K562 (cell line): Measurements from ENCODE around the gene CCDC175. TPM values are rescaled to one million over a fixed set of nuclear protein-coding genes. Genes with fewer than 3 reads are reported as not detected.

Experiments used
- ATAC-seq: fragments of 200-7000 bp; cut with Tn5 transposase; 3 replicates; pipeline ENCODE4 v1.9.1; 2020; ENCODE audit warnings: moderate library complexity
- BruUV-seq: library from RNA; stranded (reverse); fragments of 400-500 nt; replicated peaks from 2 replicates; lab custom pipeline; 2021; lab: Mats Ljungman, UMichigan
- CTCF ChIA-PET: fragments of 300-600 bp; formaldehyde crosslinking; extraction: SDS; loops from one replicate; lab custom pipeline; 2021; ENCODE audit warnings: low intra/inter-chr PET ratio; lab: Yijun Ruan, JAX
- POLR2A ChIA-PET: fragments of 300-600, 350-650 bp; sonication (Branson Sonifier 250); formaldehyde crosslinking; extraction: SDS; loops from one replicate; lab custom pipeline; 2021; ENCODE audit warnings: antibody characterized with exemption, inconsistent platforms; lab: Yijun Ruan, JAX
- DNase-seq, 4 experiments: peaks; one replicate each; pipeline versions ENCODE4 v3.0.0 to v3.0.0-alpha.2; 2011 to 2018; ENCODE audit warnings: low spot score in 3 of 4, mixed read lengths in 3 of 4; ENCODE audit errors: extremely low read depth in 1 of 4
- FAIRE-seq: peaks from 2 replicates; lab custom pipeline; 2011; peaks lifted over from hg19 to GRCh38; lab: Jason Lieb, UNC
- H2AFZ ChIP-seq: 2 replicates; pipeline ENCODE4 v1.6.0; 2011; ENCODE audit warnings: low read depth, low read length, control low read depth, inconsistent platforms
- H3K27ac ChIP-seq: fragments of 200-600 bp; 3 replicates; pipeline ENCODE4 v1.8.0; 2011; ENCODE audit warnings: low read depth, mild to moderate bottlenecking, control low read depth, inconsistent platforms, low read length, moderate library complexity, mixed read lengths; ENCODE audit errors: extremely low read depth
- H3K27me3 ChIP-seq, 2 experiments: fragments of 300-600 bp in 1 of 2; 2 replicates in 1 of 2; 3 replicates in 1 of 2; pipeline versions ENCODE4 v1.6.0 to v1.8.0; 2011; ENCODE audit warnings: inconsistent platforms in 2 of 2, low read length in 2 of 2, mild to moderate bottlenecking in 1 of 2, mixed read lengths in 1 of 2, moderate library complexity in 1 of 2; ENCODE audit not compliant: control insufficient read depth in 2 of 2, insufficient read depth in 2 of 2
- H3K36me3 ChIP-seq: fragments of 300-600 bp; 3 replicates; pipeline ENCODE4 v1.8.0; 2011; ENCODE audit warnings: mild to moderate bottlenecking, low read length, inconsistent platforms; ENCODE audit not compliant: control insufficient read depth, insufficient read depth
- H3K4me1 ChIP-seq, 2 experiments: fragments of 200-600 bp in 1 of 2; replicated peaks in 1 of 2; 2 replicates in 1 of 2; 3 replicates in 1 of 2; pipeline versions ENCODE4 v1.5.1 to v1.8.0; 2011; ENCODE audit warnings: inconsistent platforms in 2 of 2, low read length in 2 of 2, mild to moderate bottlenecking in 1 of 2, mixed read lengths in 1 of 2, moderate library complexity in 1 of 2; ENCODE audit not compliant: control insufficient read depth in 2 of 2, insufficient read depth in 2 of 2
- H3K4me2 ChIP-seq: 2 replicates; pipeline ENCODE4 v1.6.1; 2011; ENCODE audit warnings: low read length, control low read depth, inconsistent platforms, mixed read lengths; ENCODE audit not compliant: insufficient read depth
- H3K4me3 ChIP-seq: fragments of 200-600 bp; sonication (generic), shearing (Covaris generic); 2 replicates; pipeline ENCODE4 v1.5.1; 2016; ENCODE audit warnings: control low read depth, inconsistent platforms
- H3K79me2 ChIP-seq: fragments of 200-600 bp; 3 replicates; pipeline ENCODE4 v1.8.0; 2011; ENCODE audit warnings: low read length, inconsistent platforms; ENCODE audit not compliant: control insufficient read depth, insufficient read depth
- H3K9ac ChIP-seq, 2 experiments: 2 replicates each; pipeline versions ENCODE4 v1.6.0 to v1.6.1; 2011; ENCODE audit warnings: low read depth in 2 of 2, low read length in 2 of 2, control low read depth in 1 of 2, inconsistent platforms in 1 of 2, mild to moderate bottlenecking in 1 of 2, mixed read lengths in 1 of 2; ENCODE audit not compliant: insufficient read depth in 1 of 2
- H3K9me1 ChIP-seq: one replicate; pipeline ENCODE4 v1.6.0; 2011; ENCODE audit warnings: inconsistent platforms, mild to moderate bottlenecking, low read length, moderate library complexity; ENCODE audit not compliant: control insufficient read depth, insufficient read depth
- H3K9me3 ChIP-seq: replicated peaks from 2 replicates; pipeline ENCODE4 v1.5.1; 2011; ENCODE audit warnings: low read depth, low read length, inconsistent platforms; ENCODE audit not compliant: control insufficient read depth, insufficient read depth
- H4K20me1 ChIP-seq: replicated peaks from 2 replicates; pipeline ENCODE4 v1.6.1; 2011; ENCODE audit warnings: low read length, inconsistent platforms, mixed read lengths; ENCODE audit not compliant: control insufficient read depth, insufficient read depth
- CREM ChIP-seq: IDR thresholded peaks from 2 replicates; pipeline ENCODE4 v1.6.1; 2014; ENCODE audit warnings: antibody characterized with exemption, low read depth
- ELF1 ChIP-seq: fragments of 200-800 bp; sonication (Bioruptor generic); IDR thresholded peaks from 2 replicates; pipeline ENCODE4 v1.6.1; 2016; ENCODE audit warnings: missing genetic modification characterization, missing compliant biosample characterization
- FOXJ2 ChIP-seq: fragments of 200-800 bp; sonication (Bioruptor generic); IDR thresholded peaks from 2 replicates; pipeline ENCODE4 v1.6.1; 2016; ENCODE audit warnings: missing genetic modification characterization, missing compliant biosample characterization
- HMG20A ChIP-seq: fragments of 450-650 bp; formaldehyde crosslinking; conservative IDR thresholded peaks from 2 replicates; pipeline ENCODE4 v1.4.0; 2020; ENCODE audit warnings: mild to moderate bottlenecking, mixed read lengths
- HNRNPLL ChIP-seq: fragments of 200-400 bp; formaldehyde crosslinking; IDR thresholded peaks from 2 replicates; pipeline ENCODE4 v1.6.1; 2017; ENCODE audit warnings: low read length, low read depth, mild to moderate bottlenecking; ENCODE audit not compliant: poor library complexity, severe bottlenecking
- KAT8 ChIP-seq: fragments of 450-650 bp; IDR thresholded peaks from 2 replicates; pipeline ENCODE4 v1.6.1; 2016; ENCODE audit warnings: low read depth, mild to moderate bottlenecking
- KDM2B ChIP-seq: fragments of 250-450 bp; sonication (Bioruptor Pico); IDR thresholded peaks from 2 replicates; pipeline ENCODE4 v1.8.0; 2021; ENCODE audit warnings: mild to moderate bottlenecking, moderate library complexity
- MEIS2 ChIP-seq: fragments of 450-650 bp; IDR thresholded peaks from 2 replicates; pipeline ENCODE4 v1.6.1; 2014; ENCODE audit warnings: mild to moderate bottlenecking; ENCODE audit not compliant: partially characterized antibody
- NFATC3 ChIP-seq: fragments of 450-650 bp; IDR thresholded peaks from 2 replicates; pipeline ENCODE4 v1.6.1; 2017; ENCODE audit warnings: mild to moderate bottlenecking
- NR2C2 ChIP-seq, 2 experiments: fragments of 200-800 bp in 1 of 2; sonication (Bioruptor generic) in 1 of 2; sonication (generic) in 1 of 2; formaldehyde crosslinking in 1 of 2; IDR thresholded peaks; 2 replicates each; pipeline versions ENCODE4 v1.6.1 to v1.8.0; 2016 to 2022; ENCODE audit warnings: mild to moderate bottlenecking in 1 of 2, missing compliant biosample characterization in 1 of 2, missing genetic modification characterization in 1 of 2, missing genetic modification reagents in 1 of 2
- PATZ1 ChIP-seq: fragments of 250-450 bp; sonication (Bioruptor Pico); IDR thresholded peaks from 2 replicates; pipeline ENCODE4 v1.5.0; 2020; ENCODE audit warnings: mild to moderate bottlenecking, borderline replicate concordance
- PBX2 ChIP-seq, 2 experiments: IDR thresholded peaks in 1 of 2; conservative IDR thresholded peaks in 1 of 2; 2 replicates each; pipeline ENCODE4 v1.6.1; 2016; ENCODE audit warnings: low read depth in 2 of 2, mild to moderate bottlenecking in 1 of 2, missing compliant biosample characterization in 1 of 2, missing genetic modification characterization in 1 of 2, moderate library complexity in 1 of 2
- RHOXF2B ChIP-seq: fragments of 250-450 bp; sonication (Bioruptor Pico); conservative IDR thresholded peaks from 2 replicates; pipeline ENCODE4 v1.5.1; 2021
- TAF1 ChIP-seq: IDR thresholded peaks from 2 replicates; pipeline ENCODE4 v1.6.1; 2011; ENCODE audit warnings: mild to moderate bottlenecking, low read length, moderate library complexity; ENCODE audit not compliant: insufficient read depth, control insufficient read depth, severe bottlenecking; ENCODE audit errors: extremely low read depth
- ZBTB7A ChIP-seq: IDR thresholded peaks from 2 replicates; pipeline ENCODE4 v1.6.1; 2011; ENCODE audit warnings: low read depth, mild to moderate bottlenecking, low read length, moderate library complexity, borderline replicate concordance; ENCODE audit not compliant: control insufficient read depth
- ZNF133 ChIP-seq: fragments of 250-450 bp; sonication (Bioruptor Pico); IDR thresholded peaks from 2 replicates; pipeline ENCODE4 v1.4.0; 2020; ENCODE audit warnings: mild to moderate bottlenecking
- ZSCAN32 ChIP-seq: fragments of 450-650 bp; formaldehyde crosslinking; IDR thresholded peaks from 2 replicates; pipeline ENCODE4 v1.4.0; 2020; ENCODE audit warnings: mild to moderate bottlenecking, moderate library complexity
- WGBS: fragments of 100-300 bp; shearing (Covaris generic); methylation state at CpG from one replicate; pipeline ENCODE4 v1.1.6; 2016; ENCODE audit warnings: low coverage, mixed read lengths; ENCODE audit not compliant: insufficient coverage; ENCODE audit errors: missing lambda C conversion rate; 5-methylcytosine and 5-hydroxymethylcytosine counted together
- in situ Hi-C: fragments of 300-500 bp; cut with MboI; formaldehyde crosslinking; loops from 4 replicates; pipeline ENCODE4 v1.15.0; 2018; ENCODE audit warnings: inconsistent platforms, mixed read lengths
- intact Hi-C: fragments of 100-400 bp; cut with micrococcal nuclease; formaldehyde crosslinking; loops from 2 replicates; pipeline ENCODE4 v1.14.2; 2022
- polyA plus RNA-seq, 8 experiments: library from polyadenylated mRNA; depleted of rRNA in 4 of 8; stranded (reverse) in 5 of 8; unstranded in 3 of 8; fragments of >200 nt; fragmentation: Nextera tagmentation in 2 of 8; fragmentation: Illumina TruSeq in 1 of 8; extraction: Ambion mirVana in 2 of 8; extraction: Trizol in 1 of 8; gene quantifications; 2 replicates each; pipeline versions ENCODE4 v1.2.1 to v1.2.3, GENCODE V29; 2011 to 2014; ENCODE audit warnings: inconsistent platforms in 1 of 8, missing spikeins in 1 of 8
- total RNA-seq, 7 experiments: library from RNA; depleted of rRNA in 6 of 7; stranded (reverse); fragments of >200 nt in 6 of 7; fragmentation: Illumina TruSeq in 2 of 7; extraction: Trizol in 2 of 7; gene quantifications; 2 replicates each; pipeline versions ENCODE4 v1.2.1 to v1.2.3, GENCODE V29; 2011 to 2021; ENCODE audit warnings: low replicate concordance in 1 of 7

CCDC175 gene
- total and polyA plus RNA-seq, 9 of the 15 experiments (the other 6 are each of a cell fraction or from before 2014, with no cell fraction given), result not detected

GRCh38 chr14:59484639-59485175 lies 91.9 kb downstream of the CCDC175 start:
- Histone ChIP-seq H3K27ac (peak overlapping the region; percentile 93), H3K9me3 (no peaks in the 10 kb centered on the region), H3K36me3 (peaks cover 33% of the 10 kb centered on the region; the same call in 2 of the 3 replicates), H3K4me3 (peak overlapping the region; percentile 75), H3K9ac (peak overlapping the region; percentile 74 to 97), H4K20me1 (no peaks in the 10 kb centered on the region; the same call in none of the 2 replicates), H3K4me2 (peak overlapping the region; percentile 98), H3K79me2 (peaks cover 73% of the 10 kb centered on the region), H3K4me1 (peaks cover 14 to 24% of the 10 kb centered on the region in 2 experiments; a peak in 4 of 5 replicates), H3K27me3 (no peaks in the 10 kb centered on the region), H2AFZ (peak overlapping the region; percentile 97), H3K9me1 (no peaks in the 10 kb centered on the region)
- ChIA-PET POLR2A (interaction anchor here (0.7 to 1.2 kb wide), 7 partner anchors 11 to 769 kb away, joined by 3 to 5 read pairs (median 4); no protein-coding TSS in a partner anchor), CTCF (no interaction called here)
- intact Hi-C loops, result no loop called here
- WGBS, result under 1% methylated on average over 19 of the region's 32 CpGs
- ATAC-seq (peak; percentile 72), DNase-seq (no peak), FAIRE-seq (no peak)
- TSS peak; percentile 67 for BruUV-seq
- in situ Hi-C loops, result no loop called here
- TF ChIP-seq PATZ1 (CRISPR knock-in tag) (no peak), TAF1 (peak; percentile 10), ZBTB7A (peak; percentile 35; the same call in 1 of the 2 replicates), CREM (peak; percentile 62; the same call in 1 of the 2 replicates), ZNF133 (CRISPR knock-in tag) (no peak), ELF1 (peak; percentile 4; the same call in 1 of the 2 replicates), NR2C2 (CRISPR knock-in tag; IDR thresholded peaks at IDR 0.05) (no peak), NR2C2 (tag; IDR thresholded peaks at IDR 0.05) (peak; percentile 93), HMG20A (CRISPR knock-in tag) (no peak), KDM2B (CRISPR knock-in tag) (no peak), PBX2 (CRISPR knock-in tag; IDR thresholded peaks at IDR 0.05; ENCODE audit: low read depth) (no peak), PBX2 (tag; conservative IDR thresholded peaks at IDR 0.05; ENCODE audit: low read depth) (peak; percentile 52; the same call in 1 of the 2 replicates), KAT8 (no peak), MEIS2 (peak; percentile 64), FOXJ2 (tag) (peak; percentile 38; the same call in 1 of the 2 replicates), ZSCAN32 (no peak), RHOXF2B (no peak), HNRNPLL (peak; percentile 54), NFATC3 (no peak)
